ENCODE results near the gene KRT16.

- no peak for TF ChIP-seq ZNF622 (IDR thresholded peaks at IDR 0.05)
- no peak for TF ChIP-seq SPI1 (IDR thresholded peaks at IDR 0.05; ENCODE audit: borderline replicate concordance, insufficient read depth, low read depth, low read length)
- TF ChIP-seq SIX5 (IDR thresholded peaks at IDR 0.05; ENCODE audit: low read depth, low read length, severe bottlenecking), result no peak
- TF ChIP-seq YY1 (IDR thresholded peaks at IDR 0.05; ENCODE audit: low read depth, low read length), result no peak
- TF ChIP-seq FOXK2 (IDR thresholded peaks at IDR 0.05), result no peak
- TF ChIP-seq KDM1A (IDR thresholded peaks at IDR 0.05; ENCODE audit: borderline replicate concordance), result no peak
- no peak for TF ChIP-seq POLR2A (IDR thresholded peaks at IDR 0.05; ENCODE audit: low read depth, low read length)
- no peak for TF ChIP-seq CHD4 (IDR thresholded peaks at IDR 0.05)
- TF ChIP-seq PBX3 (IDR thresholded peaks at IDR 0.05; ENCODE audit: insufficient replicate concordance, low read depth, low read length), result no peak
- TF ChIP-seq BACH1 (IDR thresholded peaks at IDR 0.05; ENCODE audit: borderline replicate concordance), result no peak
- TF ChIP-seq, protein P1, sequence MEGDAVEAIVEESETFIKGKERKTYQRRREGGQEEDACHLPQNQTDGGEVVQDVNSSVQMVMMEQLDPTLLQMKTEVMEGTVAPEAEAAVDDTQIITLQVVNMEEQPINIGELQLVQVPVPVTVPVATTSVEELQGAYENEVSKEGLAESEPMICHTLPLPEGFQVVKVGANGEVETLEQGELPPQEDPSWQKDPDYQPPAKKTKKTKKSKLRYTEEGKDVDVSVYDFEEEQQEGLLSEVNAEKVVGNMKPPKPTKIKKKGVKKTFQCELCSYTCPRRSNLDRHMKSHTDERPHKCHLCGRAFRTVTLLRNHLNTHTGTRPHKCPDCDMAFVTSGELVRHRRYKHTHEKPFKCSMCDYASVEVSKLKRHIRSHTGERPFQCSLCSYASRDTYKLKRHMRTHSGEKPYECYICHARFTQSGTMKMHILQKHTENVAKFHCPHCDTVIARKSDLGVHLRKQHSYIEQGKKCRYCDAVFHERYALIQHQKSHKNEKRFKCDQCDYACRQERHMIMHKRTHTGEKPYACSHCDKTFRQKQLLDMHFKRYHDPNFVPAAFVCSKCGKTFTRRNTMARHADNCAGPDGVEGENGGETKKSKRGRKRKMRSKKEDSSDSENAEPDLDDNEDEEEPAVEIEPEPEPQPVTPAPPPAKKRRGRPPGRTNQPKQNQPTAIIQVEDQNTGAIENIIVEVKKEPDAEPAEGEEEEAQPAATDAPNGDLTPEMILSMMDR (IDR thresholded peaks at IDR 0.05 in 2 of 3, conservative IDR thresholded peaks at IDR 0.05 in 1 of 3; ENCODE audit: control insufficient read depth in 2 of 3, extremely low read depth in 1 of 3, insufficient read depth in 1 of 3, low read depth in 3 of 3, low read length in 3 of 3), result no peak
- no peak for TF ChIP-seq EZH2 (IDR thresholded peaks at IDR 0.05; ENCODE audit: borderline replicate concordance, control insufficient read depth, low read depth, low read length)
- no peak for TF ChIP-seq ZNF274 (IDR thresholded peaks at IDR 0.05; ENCODE audit: insufficient read depth, insufficient read length)
These were observed 913 bp upstream of the KRT16 start for GRCh38 chr17:41613277-41614082.
